GM18907 (cell line): ENCODE data around the gene SIK2.

Experiments
- ATAC-seq: cut with Tn5 transposase; IDR thresholded peaks from one replicate; pipeline ENCODE4 v1.9.1; 2021; ENCODE audit warnings: mild to moderate bottlenecking, moderate library complexity; ENCODE audit not compliant: unreplicated experiment

SIK2 gene

GRCh38 chr11:111581341-111581740, 20.9 kb upstream of the SIK2 start:
- ATAC-seq = no peak

- ATAC-seq = no peak
Measured at GRCh38 chr11:111582163-111582562, 20.1 kb upstream of the SIK2 start.

- ATAC-seq = no peak
Measured at GRCh38 chr11:111582881-111583280, 19.4 kb upstream of the SIK2 start.

- no peak for ATAC-seq
Measured at GRCh38 chr11:111585371-111585770, 16.9 kb upstream of the SIK2 start.

- ATAC-seq = no peak
Measured at GRCh38 chr11:111586388-111586831, 15.8 kb upstream of the SIK2 start.

GRCh38 chr11:111589114-111589513, 13.1 kb upstream of the SIK2 start:
- no peak for ATAC-seq

- ATAC-seq = no peak
Measured at GRCh38 chr11:111589886-111590499, 12.3 kb upstream of the SIK2 start.

GRCh38 chr11:111591187-111591960, 10.9 kb upstream of the SIK2 start:
- no peak for ATAC-seq

GRCh38 chr11:111592491-111592890, 9.8 kb upstream of the SIK2 start:
- ATAC-seq = no peak

GRCh38 chr11:111596319-111596718, 5.9 kb upstream of the SIK2 start:
- no peak for ATAC-seq

GRCh38 chr11:111598148-111598547, 4.1 kb upstream of the SIK2 start:
- ATAC-seq = no peak

- ATAC-seq = no peak
Measured at GRCh38 chr11:111598559-111598958, 3.7 kb upstream of the SIK2 start.

GRCh38 chr11:111601636-111601978, 642 bp upstream of the SIK2 start:
- ATAC-seq = no peak

- peak; percentile 7 for ATAC-seq
Measured at GRCh38 chr11:111602865-111603610, 789 bp downstream of the SIK2 start.

- no peak for ATAC-seq
Measured at GRCh38 chr11:111603611-111604130, 1.4 kb downstream of the SIK2 start.

GRCh38 chr11:111604392-111605009, 2.3 kb downstream of the SIK2 start:
- ATAC-seq = no peak

- ATAC-seq = no peak
Measured at GRCh38 chr11:111605681-111606080, 3.4 kb downstream of the SIK2 start.

- ATAC-seq = no peak
Measured at GRCh38 chr11:111606986-111607385, 4.7 kb downstream of the SIK2 start.

GRCh38 chr11:111607751-111608150, 5.5 kb downstream of the SIK2 start:
- ATAC-seq = no peak

- ATAC-seq = no peak
Measured at GRCh38 chr11:111612224-111612623, 10.0 kb downstream of the SIK2 start.

- no peak for ATAC-seq
Measured at GRCh38 chr11:111617286-111617685, 15.0 kb downstream of the SIK2 start.
